ENCODE measurements around the gene ATF7. TPM values are rescaled to one million over a fixed set of nuclear protein-coding genes. Genes with fewer than 3 reads are reported as not detected.
A peak's percentile ranks its signal among the peaks of the same experiment; 100 is the strongest.

ATF7 gene
- 17.4 TPM for polyA plus RNA-seq (2013, experiment 1 of 2)
- 17.3 TPM for polyA plus RNA-seq (2013, experiment 2 of 2)

- Histone ChIP-seq H4K8ac (ENCODE audit: low read depth, low read length) (no peak within 1 kb of the TSS), H3K9me3 (replicated peaks in 1 of 2; ENCODE audit: control insufficient read depth in 2 of 2, insufficient read depth in 1 of 2, low read depth in 1 of 2, low read length in 2 of 2) (no peaks in the 10 kb centered on the region), H4K91ac (ENCODE audit: low read depth, low read length, poor library complexity) (no peak within 1 kb of the TSS), H3K9ac (ENCODE audit: low read depth, low read length, poor library complexity) (peak within 1 kb of the TSS; percentile 97), H3K23ac (ENCODE audit: low read depth, low read length, poor library complexity) (peak within 1 kb of the TSS; percentile 68), H3K4me3 (ENCODE audit: low read length in 2 of 2) (peak within 1 kb of the TSS; percentile 65 to 83), H3K36me3 (replicated peaks in 1 of 2; ENCODE audit: control insufficient read depth in 2 of 2, insufficient read depth in 2 of 2, low read length in 2 of 2) (peaks cover 0 to 5% of the 10 kb centered on the region in 2 donors), H2AFZ (ENCODE audit: low read length) (peak within 1 kb of the TSS; percentile 93), H3K4me1 (ENCODE audit: control insufficient read depth in 2 of 2, insufficient read depth in 1 of 2, low read depth in 1 of 2, low read length in 2 of 2) (peaks cover 6 to 13% of the 10 kb centered on the region in 2 donors), H3K4ac (ENCODE audit: low read length) (no peak within 1 kb of the TSS), H2AK5ac (ENCODE audit: low read depth, low read length) (no peak within 1 kb of the TSS), H3K14ac (ENCODE audit: low read length) (peak within 1 kb of the TSS; percentile 59), H3K79me1 (ENCODE audit: low read depth, low read length) (no peaks in the 10 kb centered on the region), H2BK120ac (ENCODE audit: low read depth, low read length) (peak within 1 kb of the TSS; percentile 44), H2BK15ac (ENCODE audit: low read length) (no peak within 1 kb of the TSS), H3K4me2 (ENCODE audit: insufficient read depth, low read length, poor library complexity, severe bottlenecking) (peak within 1 kb of the TSS; percentile 58), H2BK5ac (ENCODE audit: low read length) (no peak within 1 kb of the TSS), H3K27ac (replicated peaks; ENCODE audit: low read length) (peak within 1 kb of the TSS; percentile 76), H3K18ac (ENCODE audit: low read length) (peak within 1 kb of the TSS; percentile 93), H2BK12ac (ENCODE audit: low read length) (no peak within 1 kb of the TSS), H3K27me3 (ENCODE audit: control insufficient read depth in 3 of 3, insufficient read depth in 3 of 3, low read depth in 1 of 3, low read length in 3 of 3) (no peaks in the 10 kb centered on the region)
- WGBS, 2 donors (ENCODE audit: extremely low coverage in 2 of 2, insufficient read length in 2 of 2, insufficient replicate concordance in 1 of 2), result no CpG with 5 or more reads among the region's 48 CpGs
- peak; percentile 98 for DNase-seq (ENCODE audit: low spot score)
Observed at GRCh38 chr12:53625946-53626701, at the start of gene ATF7. Gene ATF7, minus strand, starts transcription at chr12:53626382. Its CDS starts 25,382 bp downstream, at chr12:53601000.

- Histone ChIP-seq H3K36me3 (replicated peaks in 1 of 2; ENCODE audit: control insufficient read depth in 2 of 2, insufficient read depth in 2 of 2, low read length in 2 of 2) (peaks cover 22 to 48% of the 10 kb centered on the region in 2 donors), H3K4me1 (ENCODE audit: control insufficient read depth in 2 of 2, insufficient read depth in 1 of 2, low read depth in 1 of 2, low read length in 2 of 2) (peaks cover 2 to 20% of the 10 kb centered on the region in 2 donors), H2BK120ac (ENCODE audit: low read depth, low read length) (no peak overlapping the region), H3K27ac (replicated peaks; ENCODE audit: low read length) (peak overlapping the region; percentile 71), H3K23ac (ENCODE audit: low read depth, low read length, poor library complexity) (no peak overlapping the region), H3K9me3 (replicated peaks in 1 of 2; ENCODE audit: control insufficient read depth in 2 of 2, insufficient read depth in 1 of 2, low read depth in 1 of 2, low read length in 2 of 2) (no peaks in the 10 kb centered on the region), H2BK15ac (ENCODE audit: low read length) (no peak overlapping the region), H3K14ac (ENCODE audit: low read length) (no peak overlapping the region), H2AK5ac (ENCODE audit: low read depth, low read length) (peak overlapping the region; percentile 26), H2AFZ (ENCODE audit: low read length) (peak overlapping the region; percentile 89), H3K9ac (ENCODE audit: low read depth, low read length, poor library complexity) (peak overlapping the region; percentile 99), H2BK12ac (ENCODE audit: low read length) (no peak overlapping the region), H4K8ac (ENCODE audit: low read depth, low read length) (no peak overlapping the region), H3K4me2 (ENCODE audit: insufficient read depth, low read length, poor library complexity, severe bottlenecking) (peak overlapping the region; percentile 89), H3K4me3 (ENCODE audit: low read length in 2 of 2) (peak overlapping the region; percentile 74 to 88), H3K27me3 (ENCODE audit: control insufficient read depth in 3 of 3, insufficient read depth in 3 of 3, low read depth in 1 of 3, low read length in 3 of 3) (no peaks in the 10 kb centered on the region), H3K79me1 (ENCODE audit: low read depth, low read length) (peaks cover 6% of the 10 kb centered on the region), H2BK5ac (ENCODE audit: low read length) (peak overlapping the region; percentile 95), H3K18ac (ENCODE audit: low read length) (peak overlapping the region; percentile 99), H3K4ac (ENCODE audit: low read length) (no peak overlapping the region), H4K91ac (ENCODE audit: low read depth, low read length, poor library complexity) (no peak overlapping the region)
- DNase-seq (ENCODE audit: low spot score), result no peak
- WGBS, 2 donors (ENCODE audit: extremely low coverage in 2 of 2, insufficient read length in 2 of 2, insufficient replicate concordance in 1 of 2), result no CpG with 5 or more reads among the region's 8 CpGs
Observed at GRCh38 chr12:53674977-53675700, 49.0 kb upstream of the ATF7 start.

GRCh38 chr12:53670971-53671370 lies 44.8 kb upstream of the ATF7 start:
- Histone ChIP-seq H3K23ac (ENCODE audit: low read depth, low read length, poor library complexity) (no peak overlapping the region), H3K14ac (ENCODE audit: low read length) (no peak overlapping the region), H3K27me3 (ENCODE audit: control insufficient read depth in 3 of 3, insufficient read depth in 3 of 3, low read depth in 1 of 3, low read length in 3 of 3) (no peaks in the 10 kb centered on the region), H2BK15ac (ENCODE audit: low read length) (no peak overlapping the region), H3K18ac (ENCODE audit: low read length) (no peak overlapping the region), H2AFZ (ENCODE audit: low read length) (no peak overlapping the region), H2BK120ac (ENCODE audit: low read depth, low read length) (no peak overlapping the region), H3K4me1 (ENCODE audit: control insufficient read depth in 2 of 2, insufficient read depth in 1 of 2, low read depth in 1 of 2, low read length in 2 of 2) (peaks cover 0 to 6% of the 10 kb centered on the region in 2 donors), H4K8ac (ENCODE audit: low read depth, low read length) (no peak overlapping the region), H3K36me3 (replicated peaks in 1 of 2; ENCODE audit: control insufficient read depth in 2 of 2, insufficient read depth in 2 of 2, low read length in 2 of 2) (peaks cover 39 to 88% of the 10 kb centered on the region in 2 donors), H2BK12ac (ENCODE audit: low read length) (no peak overlapping the region), H3K9me3 (replicated peaks in 1 of 2; ENCODE audit: control insufficient read depth in 2 of 2, insufficient read depth in 1 of 2, low read depth in 1 of 2, low read length in 2 of 2) (no peaks in the 10 kb centered on the region), H2BK5ac (ENCODE audit: low read length) (no peak overlapping the region), H3K79me1 (ENCODE audit: low read depth, low read length) (peaks cover 11% of the 10 kb centered on the region), H3K4me2 (ENCODE audit: insufficient read depth, low read length, poor library complexity, severe bottlenecking) (no peak overlapping the region), H3K27ac (replicated peaks; ENCODE audit: low read length) (no peak overlapping the region), H3K9ac (ENCODE audit: low read depth, low read length, poor library complexity) (no peak overlapping the region), H3K4me3 (ENCODE audit: low read length in 2 of 2) (no peak overlapping the region), H3K4ac (ENCODE audit: low read length) (no peak overlapping the region), H4K91ac (ENCODE audit: low read depth, low read length, poor library complexity) (no peak overlapping the region), H2AK5ac (ENCODE audit: low read depth, low read length) (no peak overlapping the region)
- no peak for DNase-seq (ENCODE audit: low spot score)

- H3K4me2 ChIP-seq (ENCODE audit: insufficient read depth, low read length, poor library complexity, severe bottlenecking), result no peak overlapping the region
- no peak overlapping the region for H2BK120ac ChIP-seq (ENCODE audit: low read depth, low read length)
- no peak overlapping the region for H3K4me3 ChIP-seq (ENCODE audit: low read length in 2 of 2)
- H2BK12ac ChIP-seq (ENCODE audit: low read length), result no peak overlapping the region
- H2BK5ac ChIP-seq (ENCODE audit: low read length), result no peak overlapping the region
- no peaks in the 10 kb centered on the region for H3K27me3 ChIP-seq (ENCODE audit: control insufficient read depth in 3 of 3, insufficient read depth in 3 of 3, low read depth in 1 of 3, low read length in 3 of 3)
- no peak overlapping the region for H3K18ac ChIP-seq (ENCODE audit: low read length)
- no peak overlapping the region for H2AFZ ChIP-seq (ENCODE audit: low read length)
- no CpG with 5 or more reads among the region's 7 CpGs for WGBS, 2 donors (ENCODE audit: extremely low coverage in 2 of 2, insufficient read length in 2 of 2, insufficient replicate concordance in 1 of 2)
- DNase-seq (ENCODE audit: low spot score), result no peak
- no peak overlapping the region for H3K9ac ChIP-seq (ENCODE audit: low read depth, low read length, poor library complexity)
- peaks cover 0 to 4% of the 10 kb centered on the region in 2 donors for H3K4me1 ChIP-seq (ENCODE audit: control insufficient read depth in 2 of 2, insufficient read depth in 1 of 2, low read depth in 1 of 2, low read length in 2 of 2)
- no peak overlapping the region for H3K4ac ChIP-seq (ENCODE audit: low read length)
- no peaks in the 10 kb centered on the region for H3K9me3 ChIP-seq (replicated peaks in 1 of 2; ENCODE audit: control insufficient read depth in 2 of 2, insufficient read depth in 1 of 2, low read depth in 1 of 2, low read length in 2 of 2)
- H2BK15ac ChIP-seq (ENCODE audit: low read length), result no peak overlapping the region
- H3K14ac ChIP-seq (ENCODE audit: low read length), result no peak overlapping the region
- no peak overlapping the region for H3K23ac ChIP-seq (ENCODE audit: low read depth, low read length, poor library complexity)
- H3K79me1 ChIP-seq (ENCODE audit: low read depth, low read length), result peaks cover 7% of the 10 kb centered on the region
- H2AK5ac ChIP-seq (ENCODE audit: low read depth, low read length), result no peak overlapping the region
- H4K8ac ChIP-seq (ENCODE audit: low read depth, low read length), result no peak overlapping the region
- H4K91ac ChIP-seq (ENCODE audit: low read depth, low read length, poor library complexity), result no peak overlapping the region
- H3K36me3 ChIP-seq (replicated peaks in 1 of 2; ENCODE audit: control insufficient read depth in 2 of 2, insufficient read depth in 2 of 2, low read length in 2 of 2), result peaks cover 42 to 95% of the 10 kb centered on the region in 2 donors
- no peak overlapping the region for H3K27ac ChIP-seq (replicated peaks; ENCODE audit: low read length)
Observed at GRCh38 chr12:53670308-53670707, 44.1 kb upstream of the ATF7 start.
